GM21515 (cell line): ENCODE measurements around the gene BAG2.

Source experiments
- ATAC-seq: cut with Tn5 transposase; IDR thresholded peaks from one replicate; pipeline ENCODE4 v1.9.1; 2021; ENCODE audit not compliant: unreplicated experiment

BAG2 gene

DNA sequence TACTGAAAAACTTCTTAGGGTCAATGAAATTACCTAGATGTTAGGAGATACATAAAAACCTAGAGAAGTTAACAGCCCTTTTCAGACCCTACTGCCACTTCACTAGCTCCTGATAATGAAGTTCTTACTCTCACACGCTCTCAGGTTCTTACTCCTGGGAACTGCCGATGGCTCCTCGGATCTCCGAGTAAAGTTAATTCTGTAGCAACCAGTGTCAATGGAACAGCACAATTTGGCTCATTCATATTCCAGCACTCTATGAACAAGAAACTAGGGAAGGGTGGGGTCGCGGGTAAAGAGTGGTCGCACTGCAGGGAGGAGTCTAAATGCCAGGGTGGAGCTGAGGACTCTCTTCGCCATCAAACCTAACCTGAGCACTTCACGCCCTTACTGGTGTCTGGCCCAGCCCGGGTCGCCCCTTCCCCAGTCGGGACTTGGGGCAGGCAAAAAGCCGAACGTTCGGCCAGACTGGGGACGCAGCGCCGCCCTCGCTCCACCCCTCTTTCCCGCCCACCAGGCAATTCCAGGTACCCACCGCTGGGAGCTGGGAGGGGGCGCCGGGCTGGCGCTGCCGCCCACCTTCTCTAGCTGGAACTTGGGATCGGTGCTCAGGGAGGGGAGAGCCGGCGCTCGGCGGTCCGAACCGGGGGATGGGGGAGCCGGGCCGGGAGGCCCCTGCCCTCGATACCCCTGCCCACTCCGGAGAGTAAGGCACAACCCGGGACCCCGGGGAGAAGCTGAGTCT lies 49.2 kb downstream of the BAG2 start:
- ATAC-seq, result peak; percentile 63

DNA sequence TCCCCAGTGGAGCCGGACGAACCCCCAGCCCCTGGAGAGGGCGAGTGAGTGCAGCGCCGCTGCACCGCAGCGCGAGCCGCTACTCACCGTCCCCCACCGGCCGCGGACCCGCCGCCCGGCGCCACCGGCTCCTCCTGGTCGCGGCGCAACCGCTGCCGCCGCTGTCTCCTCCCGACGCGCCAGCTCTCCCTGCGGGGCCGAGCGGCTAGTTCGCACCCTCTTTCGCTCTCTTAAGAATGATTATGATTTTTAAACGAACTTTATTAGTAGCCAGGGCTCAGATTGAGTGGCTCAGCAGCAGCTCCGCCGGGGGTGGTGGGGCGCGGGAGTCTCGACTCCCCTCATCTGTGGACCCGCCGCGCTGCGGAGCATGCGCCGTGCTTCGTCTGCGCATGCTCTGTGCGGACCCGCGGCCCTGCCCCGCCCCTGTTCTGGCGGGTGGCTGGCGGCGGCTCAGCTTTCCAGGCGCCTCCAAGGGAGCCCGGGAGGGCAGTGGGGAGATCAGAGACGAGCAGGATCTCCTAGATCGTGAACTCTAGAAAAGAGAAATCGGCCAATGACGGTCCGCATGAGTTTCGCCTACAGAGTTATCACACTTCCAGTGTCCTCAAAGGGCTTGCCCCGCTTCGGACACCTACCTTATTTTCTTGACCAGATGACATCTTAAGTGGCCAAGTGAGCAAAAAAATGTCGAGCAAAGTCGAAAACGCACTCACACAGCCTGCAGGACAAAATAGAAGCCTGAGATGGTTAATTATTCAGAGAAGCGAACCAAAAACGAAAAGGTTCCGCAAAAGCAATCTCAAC lies 50.0 kb downstream of the BAG2 start, which contains the start of gene RAB23:
RAB23 (minus strand) TSS at position 372 of the 807 bp plus-strand sequence. CDS start 11,927 bp downstream, outside the sequence.
- peak; percentile 84 for ATAC-seq

DNA sequence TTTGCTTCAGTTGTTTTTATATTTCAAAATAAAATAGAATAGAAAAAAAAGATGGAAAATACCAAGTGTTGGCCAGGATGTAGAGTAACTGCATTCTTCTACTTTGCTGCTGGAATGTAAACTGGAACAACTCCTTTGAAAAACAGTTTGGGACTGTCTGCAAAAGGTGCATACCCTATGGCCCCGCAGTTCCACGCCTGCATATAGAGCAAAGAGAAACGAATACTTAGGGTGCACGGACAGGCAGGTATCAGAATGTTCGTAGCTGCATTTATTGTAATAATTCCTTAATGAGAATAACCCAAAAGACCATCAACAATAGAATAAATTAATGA lies 50.6 kb downstream of the BAG2 start:
- ATAC-seq, result no peak

DNA sequence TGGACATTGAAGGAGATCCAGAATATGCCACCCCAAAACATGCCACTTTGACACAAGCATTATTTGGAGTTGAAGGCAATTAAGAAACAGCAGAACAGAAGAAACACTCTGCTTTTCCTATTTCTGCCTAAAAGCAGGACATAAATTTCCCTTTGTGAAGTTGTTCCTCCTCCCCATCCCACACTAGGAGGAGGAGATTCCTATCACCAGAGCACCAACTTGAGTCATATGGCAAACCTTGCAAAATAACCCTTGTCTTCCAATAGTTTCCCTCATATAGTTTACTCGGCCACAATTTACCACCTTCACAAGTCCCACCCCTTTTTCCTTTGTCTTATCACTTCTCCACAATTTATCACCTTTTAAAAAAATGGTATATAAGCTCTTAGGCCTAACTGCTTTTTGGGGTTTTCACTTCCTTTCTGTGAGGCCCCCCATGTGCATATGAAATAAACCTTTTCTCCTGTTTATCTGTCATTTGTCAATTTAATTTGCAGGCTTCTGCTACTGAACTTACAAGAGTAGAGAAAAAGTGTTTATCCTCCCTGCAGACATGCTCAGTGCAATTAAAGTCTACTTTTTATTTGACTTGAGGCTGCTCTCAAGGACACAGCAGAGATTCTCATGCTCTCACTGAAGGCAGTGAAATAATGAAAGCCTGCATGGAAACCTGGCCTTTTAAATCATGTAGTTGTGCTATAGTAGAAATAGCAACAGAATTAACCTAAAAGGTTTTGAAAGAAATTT lies 52.8 kb downstream of the BAG2 start:
- no peak for ATAC-seq

DNA sequence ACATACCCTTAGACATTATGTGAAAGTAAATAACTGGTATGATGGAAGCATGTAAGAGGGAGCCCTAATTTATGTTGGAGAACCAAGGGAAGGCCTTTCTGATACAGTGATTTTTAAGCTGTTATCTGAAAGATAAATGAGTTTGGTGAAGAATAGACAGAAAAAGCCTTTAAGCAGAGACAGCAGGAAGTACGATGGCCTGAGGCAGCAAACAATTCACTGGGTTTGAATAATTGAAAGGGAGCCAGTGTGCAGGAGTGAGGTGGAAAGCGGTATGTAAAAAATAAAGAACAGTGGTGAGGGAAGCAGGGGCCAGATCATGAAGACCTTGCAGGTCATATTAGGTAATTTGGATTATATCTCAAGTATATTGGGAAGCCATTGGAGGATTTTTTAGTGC lies 54.1 kb downstream of the BAG2 start:
- no peak for ATAC-seq
